CD14-positive monocyte (primary cell): ENCODE results near the gene FCGBP. TPM values are rescaled to one million over a fixed set of nuclear protein-coding genes. Genes with fewer than 3 reads are reported as not detected.

ENCODE experiments used
- DNase-seq, 3 donors: peaks; one replicate each; pipeline ENCODE4 v3.0.0-alpha.2; 2011 to 2022
- H2AFZ ChIP-seq: 2 replicates; pipeline ENCODE4 v1.6.0; 2012; ENCODE audit warnings: mild to moderate bottlenecking, low read depth, low read length, inconsistent platforms; ENCODE audit not compliant: insufficient read depth, poor library complexity, severe bottlenecking
- H3K27ac ChIP-seq, 2 donors: 1 replicate in 1 of 2; 2 replicates in 1 of 2; pipeline ENCODE4 v1.5.1; 2012 to 2013; ENCODE audit warnings: low read length in 2 of 2, control low read depth in 1 of 2, inconsistent platforms in 1 of 2, low read depth in 1 of 2, mild to moderate bottlenecking in 1 of 2
- H3K27me3 ChIP-seq, 2 donors: one replicate each; pipeline versions ENCODE4 v1.6.0 to v1.6.1; 2011 to 2013; ENCODE audit warnings: low read length in 2 of 2; ENCODE audit not compliant: control insufficient read depth in 2 of 2, insufficient read depth in 2 of 2
- H3K36me3 ChIP-seq, 2 donors: replicated peaks in 1 of 2; 1 replicate in 1 of 2; 2 replicates in 1 of 2; pipeline versions ENCODE4 v1.5.1 to v1.6.1; 2012 to 2013; ENCODE audit warnings: low read length in 2 of 2, control low read depth in 1 of 2, inconsistent platforms in 1 of 2, mild to moderate bottlenecking in 1 of 2; ENCODE audit not compliant: insufficient read depth in 2 of 2, control insufficient read depth in 1 of 2
- H3K4me1 ChIP-seq, 2 donors: 1 replicate in 1 of 2; 2 replicates in 1 of 2; pipeline versions ENCODE4 v1.5.1 to v1.6.1; 2012 to 2013; ENCODE audit warnings: low read length in 2 of 2, control low read depth in 1 of 2, inconsistent platforms in 1 of 2, mild to moderate bottlenecking in 1 of 2, moderate library complexity in 1 of 2; ENCODE audit not compliant: insufficient read depth in 2 of 2, control insufficient read depth in 1 of 2
- H3K4me2 ChIP-seq: replicated peaks from 2 replicates; pipeline ENCODE3; 2012; ENCODE audit warnings: low read length, moderate library complexity, mild to moderate bottlenecking; ENCODE audit not compliant: poor library complexity, severe bottlenecking; ENCODE audit errors: extremely low read depth
- H3K4me3 ChIP-seq, 3 experiments: fragments of 200-600 bp in 1 of 3; sonication (generic) in 1 of 3; replicated peaks in 1 of 3; 1 replicate in 2 of 3; 2 replicates in 1 of 3; pipeline ENCODE4 v1.5.1; 2011 to 2013; ENCODE audit warnings: low read length in 3 of 3, mild to moderate bottlenecking in 3 of 3, control low read depth in 2 of 3, low read depth in 2 of 3, inconsistent platforms in 1 of 3, moderate library complexity in 1 of 3
- H3K79me2 ChIP-seq: 2 replicates; pipeline ENCODE4 v1.6.0; 2012; ENCODE audit warnings: mild to moderate bottlenecking, control low read depth, inconsistent platforms, low read length, moderate library complexity; ENCODE audit not compliant: insufficient read depth
- H3K9ac ChIP-seq: 2 replicates; pipeline ENCODE4 v1.6.0; 2017; ENCODE audit warnings: low read length, mild to moderate bottlenecking; ENCODE audit not compliant: insufficient read depth, poor library complexity, severe bottlenecking
- H3K9me3 ChIP-seq, 2 donors: replicated peaks in 1 of 2; 1 replicate in 1 of 2; 2 replicates in 1 of 2; pipeline versions ENCODE4 v1.5.1 to v1.6.1; 2012 to 2013; ENCODE audit warnings: low read length in 2 of 2, control low read depth in 1 of 2; ENCODE audit not compliant: control insufficient read depth in 1 of 2, insufficient read depth in 1 of 2
- H4K20me1 ChIP-seq: 2 replicates; pipeline ENCODE4 v1.6.0; 2012; ENCODE audit warnings: mild to moderate bottlenecking, low read length, control low read depth, moderate library complexity; ENCODE audit not compliant: insufficient read depth
- H3K27ac Mint-ChIP-seq, 7 donors: one replicate each; pipeline ENCODE4 v1.8.0; 2020; ENCODE audit warnings: mild to moderate bottlenecking in 7 of 7, mixed read lengths in 7 of 7, moderate library complexity in 6 of 7, inconsistent platforms in 2 of 7
- H3K27me3 Mint-ChIP-seq, 3 donors: one replicate each; pipeline ENCODE4 v1.8.0; 2021 to 2022; ENCODE audit warnings: low read depth in 3 of 3, mild to moderate bottlenecking in 3 of 3, mixed read lengths in 3 of 3, moderate library complexity in 3 of 3, inconsistent platforms in 1 of 3
- H3K36me3 Mint-ChIP-seq, 2 donors: one replicate each; pipeline ENCODE4 v1.8.0; 2020; ENCODE audit warnings: mixed read lengths in 2 of 2, inconsistent platforms in 1 of 2, mild to moderate bottlenecking in 1 of 2
- H3K4me1 Mint-ChIP-seq: one replicate; pipeline ENCODE4 v1.8.0; 2020; ENCODE audit warnings: mild to moderate bottlenecking, mixed read lengths
- H3K4me3 Mint-ChIP-seq, 2 donors: one replicate each; pipeline ENCODE4 v1.8.0; 2020; ENCODE audit warnings: mild to moderate bottlenecking in 2 of 2, mixed read lengths in 2 of 2, moderate library complexity in 1 of 2
- H3K9me3 Mint-ChIP-seq, 7 donors: one replicate each; pipeline ENCODE4 v1.8.0; 2020 to 2022; ENCODE audit warnings: mixed read lengths in 7 of 7, mild to moderate bottlenecking in 6 of 7, moderate library complexity in 6 of 7, inconsistent platforms in 2 of 7
- WGBS: methylation state at CpG from one replicate; pipeline ENCODE4 v1.1.5; 2013; ENCODE audit warnings: missing lambda C conversion rate; ENCODE audit not compliant: insufficient coverage; 5-methylcytosine and 5-hydroxymethylcytosine counted together
- intact Hi-C, 2 donors: fragments of 100-400 bp; cut with micrococcal nuclease; formaldehyde crosslinking; loops; one replicate each; pipeline versions ENCODE4 v1.15.0 to v1.15.1; 2023
- polyA plus RNA-seq, 3 donors: library from polyadenylated mRNA; depleted of rRNA in 1 of 3; unstranded in 2 of 3; stranded (reverse) in 1 of 3; fragments of 300-500 nt in 2 of 3; fragments of >200 nt in 1 of 3; fragmentation: Illumina TruSeq in 2 of 3; gene quantifications; 1 replicate in 2 of 3; 2 replicates in 1 of 3; pipeline ENCODE4 v1.2.3, GENCODE V29; 2012 to 2021
- TF ChIP-seq, protein P1 (sequence below): fragments of 200-600 bp; IDR thresholded peaks from one replicate; pipeline ENCODE4 v1.8.0; 2022; ENCODE audit warnings: antibody characterized with exemption, mild to moderate bottlenecking

The FCGBP gene
- polyA plus RNA-seq, 3 donors = 0.07 to 0.29 TPM; not detected in 1

DNA sequence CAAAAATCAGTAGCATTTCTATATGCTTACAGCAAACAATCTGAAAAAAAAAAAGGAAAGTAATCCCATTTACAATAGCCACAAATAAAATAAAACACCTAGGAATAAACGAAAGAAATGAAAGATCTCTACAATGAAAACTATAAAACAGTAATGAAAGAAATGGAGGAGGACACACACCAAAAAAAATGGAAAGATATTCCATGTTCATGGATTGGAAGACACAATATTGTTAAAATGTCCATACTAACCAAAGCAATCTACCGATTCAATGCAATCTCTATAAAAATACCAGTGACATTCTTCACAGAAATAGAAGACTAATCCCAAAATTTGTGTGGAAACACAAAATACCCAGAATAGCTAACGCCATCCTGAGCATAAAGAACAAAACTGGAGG lies 4.7 kb downstream of the FCGBP start:
- peaks cover 0 to 4% of the 10 kb centered on the region in 2 donors for H3K36me3 Mint-ChIP-seq
- no peaks in the 10 kb centered on the region for H4K20me1 ChIP-seq
- TF ChIP-seq, protein P1, sequence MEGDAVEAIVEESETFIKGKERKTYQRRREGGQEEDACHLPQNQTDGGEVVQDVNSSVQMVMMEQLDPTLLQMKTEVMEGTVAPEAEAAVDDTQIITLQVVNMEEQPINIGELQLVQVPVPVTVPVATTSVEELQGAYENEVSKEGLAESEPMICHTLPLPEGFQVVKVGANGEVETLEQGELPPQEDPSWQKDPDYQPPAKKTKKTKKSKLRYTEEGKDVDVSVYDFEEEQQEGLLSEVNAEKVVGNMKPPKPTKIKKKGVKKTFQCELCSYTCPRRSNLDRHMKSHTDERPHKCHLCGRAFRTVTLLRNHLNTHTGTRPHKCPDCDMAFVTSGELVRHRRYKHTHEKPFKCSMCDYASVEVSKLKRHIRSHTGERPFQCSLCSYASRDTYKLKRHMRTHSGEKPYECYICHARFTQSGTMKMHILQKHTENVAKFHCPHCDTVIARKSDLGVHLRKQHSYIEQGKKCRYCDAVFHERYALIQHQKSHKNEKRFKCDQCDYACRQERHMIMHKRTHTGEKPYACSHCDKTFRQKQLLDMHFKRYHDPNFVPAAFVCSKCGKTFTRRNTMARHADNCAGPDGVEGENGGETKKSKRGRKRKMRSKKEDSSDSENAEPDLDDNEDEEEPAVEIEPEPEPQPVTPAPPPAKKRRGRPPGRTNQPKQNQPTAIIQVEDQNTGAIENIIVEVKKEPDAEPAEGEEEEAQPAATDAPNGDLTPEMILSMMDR = no peak
- no peaks in the 10 kb centered on the region for H3K36me3 ChIP-seq
- peak overlapping the region in 1 of 2 donors; percentile 76 for H3K4me3 Mint-ChIP-seq
- H3K9me3 Mint-ChIP-seq = peaks cover 3 to 15% (median 8%) of the 10 kb centered on the region in 7 donors
- 100% methylated on average over 1 of the region's 3 CpGs for WGBS
- no peak overlapping the region for H2AFZ ChIP-seq
- H3K27me3 ChIP-seq = peaks cover 35 to 89% of the 10 kb centered on the region in 2 donors
- no peak for DNase-seq
- no peak overlapping the region for H3K27ac ChIP-seq
- peaks cover 7 to 13% of the 10 kb centered on the region in 2 donors for H3K4me1 ChIP-seq
- H3K27me3 Mint-ChIP-seq = peaks cover 81 to 97% (median 88%) of the 10 kb centered on the region in 3 donors
- peaks cover 4% of the 10 kb centered on the region in 2 donors for H3K9me3 ChIP-seq
- peak overlapping the region in 1 of 7 donors; percentile 22 for H3K27ac Mint-ChIP-seq
- H3K4me2 ChIP-seq = no peak overlapping the region
- no peaks in the 10 kb centered on the region for H3K79me2 ChIP-seq
- intact Hi-C loops = loop anchor here (5.0 kb wide), 2 partner anchors 33 to 38 kb away; no protein-coding TSS in a partner anchor
- H3K9ac ChIP-seq = no peak overlapping the region
- H3K4me3 ChIP-seq = no peak overlapping the region
- peaks cover 9% of the 10 kb centered on the region for H3K4me1 Mint-ChIP-seq

- Histone ChIP-seq H3K4me3 (no peak overlapping the region), H3K9me3 (peaks cover 0 to 4% of the 10 kb centered on the region in 2 donors), H3K4me2 (no peak overlapping the region), H4K20me1 (no peaks in the 10 kb centered on the region), H2AFZ (no peak overlapping the region), H3K36me3 (no peaks in the 10 kb centered on the region), H3K27me3 (peaks cover 26 to 75% of the 10 kb centered on the region in 2 donors), H3K9ac (no peak overlapping the region), H3K27ac (no peak overlapping the region), H3K79me2 (no peaks in the 10 kb centered on the region), H3K4me1 (peaks cover 3 to 8% of the 10 kb centered on the region in 2 donors)
- intact Hi-C loops = loop anchor here in 1 of 2 donors (5.0 kb wide), 1 partner anchor 34 kb away; no protein-coding TSS in a partner anchor
- H3K9me3 Mint-ChIP-seq = peaks cover 0 to 12% (median 5%) of the 10 kb centered on the region in 7 donors
- H3K4me3 Mint-ChIP-seq = peak overlapping the region in 1 of 2 donors; percentile 76
- no peak overlapping the region for H3K27ac Mint-ChIP-seq
- peaks cover 74 to 97% (median 85%) of the 10 kb centered on the region in 3 donors for H3K27me3 Mint-ChIP-seq
- no peak for DNase-seq
- H3K4me1 Mint-ChIP-seq = peaks cover 5% of the 10 kb centered on the region
- H3K36me3 Mint-ChIP-seq = peaks cover 0 to 4% of the 10 kb centered on the region in 2 donors
- WGBS = no CpG with 5 or more reads among the region's 3 CpGs
- TF ChIP-seq, protein P1 = no peak
These were observed 6.1 kb downstream of the FCGBP start for GRCh38 chr19:39928357-39928725.
